Muscle layer of duodenum (tissue), 2 donors: ENCODE measurements around the gene GPR84.
A peak's percentile ranks its signal among the peaks of the same experiment; 100 is the strongest.

Source experiments
- H3K27ac ChIP-seq: one replicate; pipeline ENCODE4 v1.7.0; 2013; ENCODE audit warnings: mild to moderate bottlenecking, low read length
- H3K27me3 ChIP-seq: one replicate; pipeline ENCODE4 v1.7.0; 2013; ENCODE audit warnings: low read depth, mild to moderate bottlenecking, control low read depth, low read length
- H3K36me3 ChIP-seq, 2 donors: one replicate each; pipeline ENCODE4 v1.7.0; 2013; ENCODE audit warnings: low read length in 2 of 2, control low read depth in 1 of 2, mild to moderate bottlenecking in 1 of 2; ENCODE audit not compliant: insufficient read depth in 2 of 2, control insufficient read depth in 1 of 2
- H3K4me1 ChIP-seq, 2 donors: one replicate each; pipeline ENCODE4 v1.7.0; 2013; ENCODE audit warnings: low read length in 2 of 2, mild to moderate bottlenecking in 2 of 2, control low read depth in 1 of 2, moderate library complexity in 1 of 2; ENCODE audit not compliant: insufficient read depth in 2 of 2, control insufficient read depth in 1 of 2
- H3K4me3 ChIP-seq, 2 donors: one replicate each; pipeline ENCODE4 v1.7.0; 2013; ENCODE audit warnings: low read length in 2 of 2, low read depth in 1 of 2, mild to moderate bottlenecking in 1 of 2
- H3K9me3 ChIP-seq, 2 donors: one replicate each; pipeline ENCODE4 v1.7.0; 2013; ENCODE audit warnings: low read length in 2 of 2, control low read depth in 1 of 2, mild to moderate bottlenecking in 1 of 2; ENCODE audit not compliant: control insufficient read depth in 1 of 2
- donor health status: healthy.

Gene GPR84

DNA sequence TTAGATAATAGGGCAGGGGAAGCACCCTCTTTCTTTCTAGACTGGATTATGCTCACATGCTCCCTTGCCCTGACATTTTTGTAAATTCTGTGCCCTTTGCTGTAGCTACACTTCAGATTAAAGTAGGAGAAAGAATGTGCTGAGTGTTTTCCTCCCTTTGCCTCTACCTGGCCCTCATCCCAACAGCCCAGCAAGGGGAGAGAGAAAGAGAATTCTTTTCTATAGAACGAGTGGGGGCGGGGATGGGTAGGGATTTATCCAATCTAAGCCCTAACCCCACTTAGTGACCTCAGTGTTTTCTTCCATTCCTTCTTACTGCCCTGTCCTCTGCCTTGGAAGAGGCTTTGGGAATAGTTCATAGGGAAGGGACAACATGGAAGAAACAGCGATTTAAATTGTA lies 13.5 kb downstream of the GPR84 start:
- no peaks in the 10 kb centered on the region for H3K27me3 ChIP-seq
- no peaks in the 10 kb centered on the region for H3K9me3 ChIP-seq
- peaks cover 44% of the 10 kb centered on the region in 2 donors for H3K36me3 ChIP-seq
- no peak overlapping the region for H3K27ac ChIP-seq
- no peak overlapping the region for H3K4me3 ChIP-seq
- peaks cover 14 to 27% of the 10 kb centered on the region in 2 donors for H3K4me1 ChIP-seq

- Histone ChIP-seq H3K36me3 (peaks cover 47 to 53% of the 10 kb centered on the region in 2 donors), H3K27ac (no peak overlapping the region), H3K27me3 (no peaks in the 10 kb centered on the region), H3K9me3 (no peaks in the 10 kb centered on the region), H3K4me1 (peaks cover 14 to 27% of the 10 kb centered on the region in 2 donors), H3K4me3 (no peak overlapping the region)
These were observed 14.6 kb downstream of the GPR84 start for GRCh38 chr12:54349679-54350078.

DNA sequence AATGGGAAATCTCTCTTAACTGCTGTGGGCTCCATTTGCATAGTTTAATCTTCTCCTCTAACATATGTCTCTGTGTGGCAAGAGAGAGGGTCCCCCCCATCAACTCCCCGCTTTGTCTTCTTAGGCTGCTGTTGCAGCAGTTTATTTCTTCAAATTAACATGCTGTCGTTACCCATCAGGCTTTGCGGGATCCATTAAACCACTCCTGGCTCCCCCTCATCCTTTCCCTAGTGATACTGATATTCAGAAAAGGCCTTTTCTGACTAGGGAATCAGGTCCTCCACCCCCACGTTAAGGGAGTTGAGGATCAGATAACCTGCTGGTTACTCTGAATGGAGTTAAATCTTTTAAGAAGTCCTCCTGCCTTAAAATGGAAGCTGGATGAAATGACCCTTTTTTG lies 15.2 kb downstream of the GPR84 start:
- Histone ChIP-seq H3K27me3 (no peaks in the 10 kb centered on the region), H3K36me3 (peaks cover 47 to 54% of the 10 kb centered on the region in 2 donors), H3K9me3 (no peaks in the 10 kb centered on the region), H3K27ac (no peak overlapping the region), H3K4me1 (peaks cover 14 to 27% of the 10 kb centered on the region in 2 donors), H3K4me3 (no peak overlapping the region)

GRCh38 chr12:54341378-54342300 lies 22.6 kb downstream of the GPR84 start:
- no peak overlapping the region for H3K27ac ChIP-seq
- no peaks in the 10 kb centered on the region for H3K27me3 ChIP-seq
- H3K9me3 ChIP-seq, result no peaks in the 10 kb centered on the region
- H3K4me3 ChIP-seq, result no peak overlapping the region
- H3K4me1 ChIP-seq, result peaks cover 15 to 35% of the 10 kb centered on the region in 2 donors
- H3K36me3 ChIP-seq, result peaks cover 26 to 45% of the 10 kb centered on the region in 2 donors

GRCh38 chr12:54340846-54341245 lies 23.4 kb downstream of the GPR84 start:
- Histone ChIP-seq H3K9me3 (no peaks in the 10 kb centered on the region), H3K36me3 (peaks cover 26 to 44% of the 10 kb centered on the region in 2 donors), H3K27me3 (no peaks in the 10 kb centered on the region), H3K27ac (no peak overlapping the region), H3K4me1 (peaks cover 15 to 35% of the 10 kb centered on the region in 2 donors), H3K4me3 (no peak overlapping the region)

- Histone ChIP-seq H3K36me3 (peaks cover 22 to 31% of the 10 kb centered on the region in 2 donors), H3K27me3 (no peaks in the 10 kb centered on the region), H3K4me3 (no peak overlapping the region), H3K9me3 (no peaks in the 10 kb centered on the region), H3K4me1 (peaks cover 15 to 35% of the 10 kb centered on the region in 2 donors), H3K27ac (peak overlapping the region; percentile 56)
These were observed 25.5 kb downstream of the GPR84 start for GRCh38 chr12:54338698-54339296.

DNA sequence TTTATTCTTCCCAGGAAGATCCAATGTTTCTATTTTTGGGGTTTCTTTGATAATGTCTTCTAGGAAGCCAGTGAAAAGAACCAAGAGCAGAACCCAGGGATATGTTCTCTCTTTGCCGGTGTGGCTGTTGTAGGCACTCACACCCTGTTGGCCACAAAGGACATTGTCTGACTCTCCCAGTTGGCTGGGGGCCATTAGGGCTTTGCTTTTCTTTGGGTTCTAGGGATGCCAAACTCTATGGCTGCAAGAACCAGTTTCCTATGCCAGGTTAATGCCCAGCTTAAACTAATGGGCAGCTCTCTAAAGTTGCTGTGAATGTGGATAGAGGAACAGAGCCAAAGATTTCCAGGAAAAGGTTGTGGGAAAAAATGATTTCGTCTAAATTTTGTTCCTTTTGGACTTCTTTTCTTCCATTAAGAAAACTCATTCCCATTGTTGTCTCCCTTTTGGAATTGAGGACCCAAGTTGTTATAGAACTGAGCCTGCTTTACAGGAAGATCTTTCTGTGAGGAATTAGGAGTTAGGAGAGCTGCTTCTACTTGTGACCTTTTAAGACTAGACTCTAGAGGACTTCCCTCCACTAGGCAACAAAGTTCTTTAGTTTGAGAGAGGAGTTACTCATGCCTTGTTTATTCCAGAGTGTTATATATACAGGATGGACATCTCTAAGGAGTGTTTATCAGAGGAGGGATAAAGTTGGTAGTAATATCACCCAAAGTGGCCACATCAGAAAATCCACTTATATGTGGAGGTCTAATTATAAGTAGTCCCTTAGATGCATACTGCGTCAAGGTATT lies 26.2 kb downstream of the GPR84 start:
- H3K27ac ChIP-seq, result peak overlapping the region; percentile 56

DNA sequence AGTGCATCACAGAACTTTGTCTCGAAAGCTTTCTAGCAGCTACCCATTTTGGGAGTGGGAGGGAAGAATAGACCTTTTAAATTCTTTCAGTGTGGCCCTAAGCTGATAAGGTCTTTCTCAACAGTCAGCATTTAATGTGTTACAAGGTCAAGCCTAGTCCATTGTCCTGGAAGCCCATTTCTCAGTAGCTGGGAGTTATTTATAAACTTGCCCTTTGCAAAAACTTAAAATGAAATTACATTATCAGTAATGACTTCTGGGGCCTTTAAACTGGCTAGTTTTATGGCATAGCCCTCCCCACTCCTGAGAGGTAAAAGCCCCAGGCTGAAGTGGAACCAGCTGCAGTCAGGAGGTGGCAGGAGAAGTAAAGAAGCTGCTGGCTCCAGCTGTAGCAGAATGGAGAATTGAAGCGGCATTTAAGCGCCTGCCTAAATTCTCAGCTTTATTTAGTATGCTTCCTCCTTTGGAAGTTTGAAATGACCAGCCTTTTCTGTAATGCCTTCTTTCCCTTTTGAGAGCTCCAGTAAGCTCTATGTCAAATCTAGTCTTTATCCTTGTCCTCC lies 26.9 kb downstream of the GPR84 start:
- peaks cover 11 to 19% of the 10 kb centered on the region in 2 donors for H3K36me3 ChIP-seq
- peak overlapping the region; percentile 56 for H3K27ac ChIP-seq
- H3K27me3 ChIP-seq, result no peaks in the 10 kb centered on the region
- no peak overlapping the region for H3K4me3 ChIP-seq
- H3K9me3 ChIP-seq, result no peaks in the 10 kb centered on the region
- H3K4me1 ChIP-seq, result peaks cover 15 to 36% of the 10 kb centered on the region in 2 donors

More for the DNA sequence above, 26.2 kb downstream of the GPR84 start:
- Histone ChIP-seq H3K4me3 (no peak overlapping the region), H3K36me3 (peaks cover 14 to 24% of the 10 kb centered on the region in 2 donors), H3K9me3 (no peaks in the 10 kb centered on the region), H3K4me1 (peaks cover 15 to 35% of the 10 kb centered on the region in 2 donors), H3K27me3 (no peaks in the 10 kb centered on the region)

DNA sequence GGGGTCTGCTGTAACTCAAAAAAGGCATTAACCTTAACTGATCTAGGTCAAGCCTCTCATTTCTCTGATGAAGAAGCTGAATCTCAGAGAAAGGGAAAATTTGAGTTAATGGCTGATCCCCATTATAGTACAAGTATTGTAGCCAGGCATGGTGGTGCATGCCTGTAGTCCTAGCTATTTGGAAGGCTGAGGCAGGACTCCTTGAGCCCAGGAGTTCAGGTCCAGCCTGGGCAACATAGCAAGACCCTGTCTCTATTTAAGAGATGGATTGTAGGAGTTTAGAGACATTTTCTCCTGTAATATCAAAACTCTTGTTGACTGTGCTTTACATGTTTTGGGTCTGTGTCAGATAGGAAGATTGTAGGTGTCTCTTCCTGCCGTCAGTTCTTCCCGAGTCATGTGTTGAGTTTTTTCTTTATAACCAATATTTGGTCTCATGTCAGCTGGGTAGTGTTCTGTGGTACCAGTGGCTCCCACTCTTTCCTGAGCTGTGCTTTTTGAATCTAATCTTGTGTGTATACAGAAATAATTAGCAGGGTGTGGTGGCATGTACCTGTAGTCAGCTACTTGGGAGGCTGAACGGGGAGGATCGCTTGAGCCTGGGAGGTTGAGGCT lies 30.8 kb downstream of the GPR84 start:
- no peaks in the 10 kb centered on the region for H3K27me3 ChIP-seq
- peaks cover 23 to 53% of the 10 kb centered on the region in 2 donors for H3K4me1 ChIP-seq
- no peak overlapping the region for H3K27ac ChIP-seq

GRCh38 chr12:54331461-54331860 lies 32.8 kb downstream of the GPR84 start:
- Histone ChIP-seq H3K9me3 (no peaks in the 10 kb centered on the region), H3K4me1 (peaks cover 15 to 46% of the 10 kb centered on the region in 2 donors), H3K27ac (no peak overlapping the region), H3K4me3 (no peak overlapping the region), H3K36me3 (peaks cover 6 to 8% of the 10 kb centered on the region in 2 donors), H3K27me3 (no peaks in the 10 kb centered on the region)

More for the DNA sequence above, 30.8 kb downstream of the GPR84 start:
- Histone ChIP-seq H3K4me3 (no peak overlapping the region), H3K9me3 (no peaks in the 10 kb centered on the region), H3K36me3 (peaks cover 6 to 8% of the 10 kb centered on the region in 2 donors)
